HG02885 (cell line): ENCODE measurements around the gene RIPK3.
A peak's percentile ranks its signal among the peaks of the same experiment; 100 is the strongest.

Experiments
- ATAC-seq: cut with Tn5 transposase; IDR thresholded peaks from one replicate; pipeline ENCODE4 v1.9.1; 2021; ENCODE audit warnings: mild to moderate bottlenecking; ENCODE audit not compliant: unreplicated experiment, poor library complexity

RIPK3 gene

GRCh38 chr14:24325963-24326362 is 13.8 kb downstream of the RIPK3 start:
- no peak for ATAC-seq

- no peak for ATAC-seq
Measured at GRCh38 chr14:24325041-24325530, 14.7 kb downstream of the RIPK3 start.

- ATAC-seq: no peak
Measured at GRCh38 chr14:24324024-24324423, 15.8 kb downstream of the RIPK3 start.

- no peak for ATAC-seq
Measured at GRCh38 chr14:24323341-24323740, 16.4 kb downstream of the RIPK3 start.

- no peak for ATAC-seq
Measured at GRCh38 chr14:24322672-24323071, 17.1 kb downstream of the RIPK3 start.

GRCh38 chr14:24321212-24321975 is 18.4 kb downstream of the RIPK3 start:
- ATAC-seq: no peak

GRCh38 chr14:24317141-24317928 is 22.5 kb downstream of the RIPK3 start:
- ATAC-seq: no peak

- no peak for ATAC-seq
Measured at GRCh38 chr14:24316597-24316950, 23.2 kb downstream of the RIPK3 start.

GRCh38 chr14:24315807-24316596 is 23.8 kb downstream of the RIPK3 start:
- ATAC-seq: no peak

GRCh38 chr14:24315243-24315806 is 24.5 kb downstream of the RIPK3 start:
- ATAC-seq: no peak

- ATAC-seq: no peak
Measured at GRCh38 chr14:24314377-24315193, 25.2 kb downstream of the RIPK3 start.

- ATAC-seq: no peak
Measured at GRCh38 chr14:24313913-24314312, 25.9 kb downstream of the RIPK3 start.

- no peak for ATAC-seq
Measured at GRCh38 chr14:24312736-24313507, 26.9 kb downstream of the RIPK3 start.

GRCh38 chr14:24311837-24312615 is 27.8 kb downstream of the RIPK3 start:
- no peak for ATAC-seq

GRCh38 chr14:24310646-24311604 is 28.9 kb downstream of the RIPK3 start, which contains the start of gene LTB4R:
TSS of gene LTB4R (plus strand) at chr14:24311502. CDS start at chr14:24315652, 4,150 bp downstream.
- peak; percentile 70 for ATAC-seq

GRCh38 chr14:24310265-24310645 is 29.5 kb downstream of the RIPK3 start:
- ATAC-seq: no peak
